Umbilical cord (tissue), 2 donors: ENCODE data around the gene XBP1. TPM values are rescaled to one million over a fixed set of nuclear protein-coding genes. Genes with fewer than 3 reads are reported as not detected.
A peak's percentile ranks its signal among the peaks of the same experiment; 100 is the strongest.
"Not testable (repeated sequence)": the region's sequence is repeated elsewhere in the genome, so short reads cannot be mapped to it uniquely, and the experiment has no call there.

Experiments
- DNase-seq: peaks from one replicate; pipeline ENCODE4 v3.0.0-alpha.2; 2015; ENCODE audit warnings: low spot score
- total RNA-seq: library from RNA; depleted of rRNA; stranded (reverse); fragments of >200 nt; gene quantifications from one replicate; pipeline ENCODE4 v1.2.3, GENCODE V29; 2014; ENCODE audit warnings: low replicate concordance; ENCODE audit not compliant: insufficient read depth

Gene XBP1
- total RNA-seq, 1 donor from 2014 or later: 264 TPM

DNA sequence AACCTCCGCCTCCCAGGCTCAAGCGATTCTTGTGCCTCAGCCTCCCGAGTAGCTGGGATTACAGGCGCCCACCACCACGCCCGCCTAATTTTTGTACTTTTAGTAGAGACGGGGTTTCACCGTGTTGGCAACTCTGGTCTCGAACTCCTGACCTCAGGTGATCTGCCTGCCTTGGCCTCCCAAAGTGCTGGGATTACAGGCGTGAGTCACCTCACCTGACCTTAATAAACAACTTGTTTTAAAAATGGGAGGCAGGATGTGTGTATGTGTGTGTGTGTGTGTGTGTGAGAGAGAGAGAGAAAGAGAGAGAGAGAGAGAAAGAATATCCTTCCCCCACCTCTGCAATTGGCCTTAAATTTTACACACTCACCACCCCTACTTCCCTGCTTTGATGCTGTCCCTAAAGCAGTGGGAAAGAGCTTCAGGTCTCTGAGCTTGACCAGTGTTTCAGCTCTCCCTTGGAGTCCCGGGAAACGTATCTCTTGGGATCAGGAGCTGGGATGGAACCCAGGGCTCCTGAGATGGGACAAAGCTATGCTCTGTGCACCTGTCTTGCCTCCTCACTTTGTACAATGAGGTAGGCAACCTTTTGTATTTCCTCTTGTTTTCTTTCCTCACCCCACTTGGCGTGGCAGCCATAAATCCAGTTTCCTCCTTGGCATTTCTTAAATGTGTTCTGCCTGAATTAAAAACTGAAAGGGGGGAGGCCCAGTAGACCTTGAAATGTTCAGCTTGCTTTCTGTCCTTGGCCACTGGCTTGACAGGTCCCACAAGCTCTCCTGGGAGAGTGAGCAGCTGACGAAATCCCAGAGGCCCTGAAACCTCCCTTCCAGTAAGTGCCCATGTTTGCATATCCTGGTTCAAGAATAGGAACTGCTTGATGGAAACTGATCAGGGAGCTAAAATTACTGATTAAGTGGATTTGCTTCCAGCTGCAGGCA is 17.8 kb upstream of the XBP1 start:
- peak; percentile 54 for DNase-seq

DNA sequence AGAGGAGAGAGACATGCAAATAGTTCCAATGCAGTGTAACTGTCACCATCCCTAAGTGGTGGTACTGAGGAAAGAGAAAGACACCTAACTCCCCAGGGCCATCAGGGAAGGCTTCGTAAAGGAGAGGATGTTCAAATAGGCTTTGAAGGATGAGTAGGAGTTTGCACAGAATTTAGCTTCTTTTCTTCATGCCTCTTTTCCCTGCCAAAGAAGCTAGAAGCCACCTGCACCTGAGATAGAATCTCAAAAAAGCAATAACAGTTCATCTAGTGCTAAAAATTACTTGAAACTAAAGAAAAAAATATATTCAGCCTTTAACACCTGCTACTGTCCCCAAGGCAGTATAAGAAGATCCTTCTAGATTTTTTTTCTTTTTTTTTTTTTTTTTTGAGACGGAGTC is 16.7 kb upstream of the XBP1 start:
- DNase-seq: no peak

DNA sequence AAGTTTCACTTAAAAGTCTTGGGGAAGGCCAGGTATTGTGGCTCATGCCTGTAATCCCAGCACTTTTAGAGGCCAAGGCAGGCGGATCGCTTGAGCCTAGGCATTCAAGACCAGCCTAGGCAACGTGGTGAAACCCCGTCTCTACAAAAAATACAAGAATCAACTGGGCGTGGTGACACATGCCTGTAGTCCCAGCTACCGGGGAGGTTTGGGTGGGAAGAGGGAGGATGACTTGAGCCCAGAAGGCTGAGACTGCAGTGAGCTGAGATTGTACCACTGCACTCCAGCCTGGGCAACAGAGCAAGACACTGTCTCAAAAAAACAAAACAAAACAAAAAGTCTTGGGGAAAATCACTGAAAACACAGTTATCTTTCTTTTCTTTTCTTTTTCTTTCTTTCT is 15.4 kb upstream of the XBP1 start:
- no peak for DNase-seq

DNA sequence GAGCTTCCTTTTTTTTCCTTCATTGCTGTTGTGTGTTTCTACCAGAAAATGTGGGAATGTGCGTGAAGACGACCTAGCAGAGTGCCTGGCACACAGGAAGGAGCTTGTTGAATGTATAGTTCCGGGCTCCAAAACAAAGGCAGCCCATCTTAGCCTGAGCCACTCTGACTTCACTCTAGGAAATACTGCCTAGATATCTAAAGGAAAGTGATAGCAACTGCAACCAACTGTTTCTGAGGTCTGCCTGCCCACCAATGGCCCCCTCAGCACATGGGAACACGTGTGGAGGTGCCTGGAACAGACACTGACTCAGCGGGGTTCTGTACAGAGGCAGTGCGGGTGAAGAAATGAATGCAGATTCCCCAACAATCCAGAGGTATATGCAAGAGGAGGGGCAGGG is 14.7 kb upstream of the XBP1 start:
- DNase-seq: no peak

DNA sequence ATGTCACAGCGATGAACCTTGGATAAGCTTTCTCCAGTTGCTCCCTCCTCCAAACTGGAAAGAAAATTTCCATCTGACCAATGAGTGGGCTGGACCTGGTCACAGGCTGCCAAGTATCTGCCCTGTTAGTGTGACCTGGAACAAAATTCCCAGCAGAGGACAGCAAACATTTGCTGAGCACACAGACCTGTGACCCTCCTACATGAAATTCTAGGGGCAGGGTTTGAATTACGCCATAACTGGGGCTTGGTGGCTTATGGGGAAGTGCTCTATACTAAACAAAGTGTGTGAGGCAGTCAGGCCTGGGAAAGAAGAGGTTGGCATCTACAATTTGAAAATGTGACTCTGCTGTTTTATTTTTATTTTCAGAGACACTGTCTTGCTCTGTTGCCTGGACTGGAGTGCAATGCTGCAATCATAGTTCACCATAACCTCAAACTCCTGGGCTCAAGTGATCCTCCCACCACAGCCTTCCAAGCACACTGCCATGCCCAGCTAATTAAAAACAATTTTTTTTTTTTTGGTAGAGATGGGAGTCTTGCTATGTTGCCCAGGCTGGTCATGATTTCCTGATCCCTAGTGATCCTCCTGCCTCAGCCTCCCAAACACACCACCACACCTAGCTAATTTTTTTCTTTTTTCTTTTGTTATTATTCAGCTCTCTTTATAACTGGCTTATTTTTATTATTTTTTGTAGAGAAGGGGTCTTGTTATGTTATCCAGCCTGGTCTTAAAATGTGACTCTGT is 13.6 kb upstream of the XBP1 start:
- DNase-seq: no peak

DNA sequence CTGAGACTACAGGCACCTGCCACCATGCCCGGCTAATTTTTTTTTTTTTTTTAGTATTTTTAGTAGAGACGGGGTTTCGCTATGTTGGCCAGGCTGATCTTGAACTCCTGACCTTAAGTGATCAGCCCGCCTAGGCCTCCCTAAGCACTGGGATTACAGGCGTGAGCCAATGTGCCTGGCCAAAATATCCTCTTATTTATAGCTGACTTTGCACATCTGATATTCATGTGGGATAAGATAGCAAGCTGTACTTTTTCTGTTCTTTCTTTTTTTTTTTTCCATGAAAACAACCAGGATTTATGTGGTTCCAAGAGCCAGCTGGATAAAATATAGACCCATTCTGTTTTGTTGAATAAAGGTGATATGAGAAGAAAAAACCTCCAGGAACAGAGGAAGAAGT is 12.1 kb upstream of the XBP1 start:
- peak; percentile 65 for DNase-seq

DNA sequence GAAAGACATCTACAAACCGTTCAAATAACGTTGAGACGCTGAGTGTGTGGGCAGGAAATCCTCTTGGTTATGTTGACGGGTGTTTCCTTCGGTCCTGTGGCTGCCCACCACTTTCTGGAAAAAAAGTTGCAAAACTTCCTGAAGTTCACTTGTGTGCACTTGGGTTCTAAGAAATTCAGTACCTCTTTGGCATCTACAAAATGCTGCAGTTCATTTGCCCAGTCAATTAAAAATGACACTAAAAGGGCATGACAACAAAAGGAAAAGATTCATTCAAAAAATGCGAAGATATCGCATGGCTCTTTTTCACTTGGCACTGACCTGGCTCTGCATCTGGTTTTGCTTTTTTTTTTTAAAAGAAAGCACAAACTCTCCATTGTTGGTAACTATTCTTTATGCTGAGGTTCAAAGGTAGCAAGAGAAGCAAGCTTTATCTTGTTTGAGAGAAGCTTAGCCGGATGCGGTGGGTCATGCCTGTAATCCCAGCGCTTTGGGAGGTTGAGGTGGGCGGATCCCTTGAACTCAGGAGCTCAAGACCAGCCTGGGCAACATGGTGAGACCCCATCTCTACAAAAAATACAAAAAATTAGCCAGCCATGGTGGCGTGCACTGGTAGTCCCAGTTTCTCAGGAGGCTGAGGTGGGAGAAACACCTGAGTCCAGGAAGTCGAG is 10.6 kb upstream of the XBP1 start:
- DNase-seq: peak; percentile 43

DNA sequence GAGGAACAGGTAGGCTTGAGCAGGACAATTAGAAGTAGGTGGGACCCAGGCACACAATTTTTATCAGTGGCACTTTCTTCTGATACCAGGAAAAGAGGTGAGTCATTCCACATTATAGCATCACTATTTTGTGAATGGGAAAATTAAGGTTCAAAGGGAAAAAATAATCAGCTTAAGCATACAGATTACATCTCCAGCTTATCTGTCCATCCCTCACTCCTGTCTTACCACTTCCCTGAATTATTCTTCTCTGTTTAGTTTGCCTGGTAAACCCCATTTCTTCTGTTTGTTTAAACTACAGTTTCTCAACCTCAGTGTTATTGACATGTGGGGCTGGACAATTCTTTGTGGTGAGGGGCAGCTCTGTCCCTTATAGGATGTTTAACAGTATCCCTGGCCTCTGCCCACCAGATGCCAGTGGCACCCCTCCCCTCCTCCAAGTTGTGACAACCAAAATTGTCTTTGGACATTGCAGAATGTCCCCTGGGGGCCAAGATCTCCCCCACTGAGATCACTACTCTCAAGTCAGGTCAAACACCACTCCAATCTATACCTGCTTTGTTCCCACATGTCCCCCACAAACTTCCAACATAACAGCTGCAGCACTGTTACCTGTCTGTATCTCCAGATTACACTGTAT is 8.5 kb upstream of the XBP1 start:
- no peak for DNase-seq

DNA sequence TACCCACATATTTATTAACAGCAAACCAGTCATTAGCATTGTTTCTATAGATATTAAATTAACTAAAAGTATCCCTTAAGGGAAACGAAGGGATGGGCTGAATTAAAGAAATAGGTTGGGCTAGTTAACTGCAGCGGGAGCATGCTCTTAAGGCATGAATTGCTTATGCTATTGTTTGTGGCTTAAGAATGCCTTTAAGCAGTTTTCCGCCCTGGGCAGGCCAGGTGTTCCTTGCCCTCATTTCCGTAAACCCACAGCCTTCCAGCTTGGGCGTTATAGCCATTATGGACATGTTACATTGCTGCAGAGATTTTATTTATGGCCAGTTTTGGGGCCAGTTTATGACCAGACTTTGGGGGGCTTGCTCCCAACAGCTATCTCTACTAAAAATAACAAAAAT is 5.1 kb upstream of the XBP1 start:
- not testable (repeated sequence) for DNase-seq

DNA sequence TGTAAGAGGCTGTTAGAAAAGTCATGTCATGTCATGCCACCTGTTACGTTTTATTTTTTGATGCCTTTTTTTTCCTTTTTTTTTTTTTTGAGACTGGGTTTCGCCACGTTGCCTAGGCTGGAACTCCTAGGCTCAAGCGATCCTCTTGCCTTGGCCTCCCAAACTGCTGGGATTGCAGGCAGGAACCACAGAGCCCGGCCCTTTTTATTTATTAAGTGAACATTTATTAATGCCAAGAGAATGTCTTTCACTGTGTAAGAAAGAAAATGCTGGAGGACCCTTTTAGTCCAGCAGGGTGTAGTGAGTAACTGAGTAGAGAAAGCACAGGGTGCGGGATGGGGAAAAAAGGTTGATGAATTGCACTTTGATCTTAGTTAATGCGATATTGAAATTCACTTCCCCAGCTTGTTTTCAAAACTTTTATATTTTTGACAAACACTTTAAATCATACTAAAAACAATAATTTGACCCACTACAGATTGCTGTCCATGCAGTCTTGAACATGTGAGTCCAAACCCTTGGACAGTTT is 2.3 kb upstream of the XBP1 start:
- no peak for DNase-seq

DNA sequence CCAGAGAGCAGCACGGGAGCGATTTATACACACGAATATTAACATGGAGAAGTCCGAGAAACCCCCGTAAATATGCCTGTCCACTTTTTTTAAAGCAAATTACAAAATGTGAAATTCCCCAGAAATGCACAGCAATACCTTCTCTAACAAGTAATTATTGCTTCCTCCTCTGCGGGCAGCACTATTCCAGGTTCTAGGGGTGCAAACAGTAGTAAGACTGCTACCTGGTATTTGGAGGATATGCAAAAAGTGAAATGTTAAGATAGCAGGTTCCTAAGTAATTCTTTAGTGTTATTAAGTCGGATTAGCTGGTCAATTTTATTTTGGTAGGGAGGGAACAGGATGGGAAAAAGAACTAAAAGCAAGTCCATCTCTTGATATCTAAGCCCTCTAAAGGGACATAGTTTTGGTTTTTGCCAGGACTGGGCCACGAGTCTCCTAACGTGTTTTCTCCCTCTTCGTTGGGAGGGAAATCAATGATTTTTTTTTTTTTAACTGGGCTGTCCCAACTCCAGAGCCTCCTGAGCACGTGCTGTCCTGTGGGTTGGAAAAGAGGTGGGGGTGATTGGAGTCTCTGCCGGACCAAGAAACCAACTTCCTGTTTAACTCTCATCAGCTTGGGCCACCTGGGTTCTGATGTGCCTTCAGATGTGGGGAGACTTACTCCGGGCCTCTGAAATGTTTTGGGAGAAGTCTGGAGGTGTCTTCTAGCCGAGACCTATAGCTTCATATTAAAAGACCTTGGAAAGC is 1.7 kb upstream of the XBP1 start:
- DNase-seq: no peak

DNA sequence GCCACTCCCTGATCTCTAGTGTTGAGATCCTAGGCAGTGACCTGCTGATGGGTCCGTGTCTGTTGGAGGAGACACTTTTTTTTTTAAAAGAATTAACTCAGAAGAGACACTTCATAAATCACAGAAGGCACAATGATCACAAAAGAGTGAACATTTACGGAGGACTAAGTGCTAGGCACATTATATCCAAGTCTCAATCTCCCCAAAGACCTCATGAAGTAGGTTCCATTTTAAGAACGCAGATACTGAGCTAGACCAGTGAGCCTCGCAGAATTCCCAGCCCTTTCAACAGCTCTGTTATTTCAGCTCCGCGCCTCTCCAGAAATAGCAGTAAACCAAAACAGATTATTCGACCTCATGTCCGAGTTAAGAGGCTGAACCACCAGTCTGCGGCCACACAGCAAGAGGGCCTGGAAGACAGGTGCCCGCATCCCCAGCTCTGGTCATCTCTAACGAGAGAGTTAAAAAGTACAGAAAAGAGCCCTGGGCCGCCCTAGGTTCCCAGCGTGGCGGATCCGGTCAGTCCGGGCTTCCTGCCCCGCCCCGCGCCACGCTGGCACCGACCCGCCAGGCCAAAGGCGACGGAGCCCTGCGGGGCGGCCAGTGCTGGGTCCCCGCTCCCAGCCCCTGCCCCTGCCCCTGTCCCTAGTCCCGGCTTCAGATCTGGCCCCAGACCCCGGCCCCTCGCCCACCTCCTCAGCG is 612 bp downstream of the XBP1 start:
- DNase-seq: peak; percentile 69

DNA sequence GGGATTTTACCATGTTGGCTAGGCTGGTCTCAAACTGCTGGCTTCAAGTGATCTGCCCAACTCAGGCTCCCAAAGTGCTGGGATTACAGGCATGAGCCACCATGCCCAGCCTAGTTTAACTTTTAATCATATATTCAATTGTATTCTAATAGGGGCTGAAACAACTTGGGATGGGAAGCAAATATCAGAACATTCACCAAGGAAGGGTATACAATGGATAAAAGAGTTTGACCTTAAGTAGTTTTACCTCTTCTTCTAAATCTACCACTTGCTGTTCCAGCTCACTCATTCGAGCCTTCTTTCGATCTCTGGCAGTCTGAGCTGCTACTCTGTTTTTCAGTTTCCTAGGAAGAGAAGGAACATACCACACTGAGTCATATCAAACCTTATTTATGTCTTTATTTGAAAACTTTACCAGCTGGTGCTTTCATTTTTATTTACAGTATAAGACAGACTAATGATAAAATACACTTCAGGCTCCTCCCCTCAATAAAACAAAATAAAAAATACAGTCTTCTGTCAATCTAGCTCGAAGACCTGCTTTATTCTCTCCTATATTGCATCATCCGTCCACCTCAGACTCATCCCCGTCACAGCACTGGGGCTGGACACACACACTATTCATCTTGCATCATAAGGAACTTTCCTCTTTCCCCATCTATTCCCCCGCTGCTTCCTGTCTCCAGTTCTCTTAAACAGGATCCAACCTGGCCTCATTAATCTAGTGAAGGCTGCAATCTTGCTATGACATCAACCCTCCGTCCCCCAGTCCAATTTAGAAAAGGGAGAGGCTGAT is 1.4 kb downstream of the XBP1 start:
- peak; percentile 74 for DNase-seq

DNA sequence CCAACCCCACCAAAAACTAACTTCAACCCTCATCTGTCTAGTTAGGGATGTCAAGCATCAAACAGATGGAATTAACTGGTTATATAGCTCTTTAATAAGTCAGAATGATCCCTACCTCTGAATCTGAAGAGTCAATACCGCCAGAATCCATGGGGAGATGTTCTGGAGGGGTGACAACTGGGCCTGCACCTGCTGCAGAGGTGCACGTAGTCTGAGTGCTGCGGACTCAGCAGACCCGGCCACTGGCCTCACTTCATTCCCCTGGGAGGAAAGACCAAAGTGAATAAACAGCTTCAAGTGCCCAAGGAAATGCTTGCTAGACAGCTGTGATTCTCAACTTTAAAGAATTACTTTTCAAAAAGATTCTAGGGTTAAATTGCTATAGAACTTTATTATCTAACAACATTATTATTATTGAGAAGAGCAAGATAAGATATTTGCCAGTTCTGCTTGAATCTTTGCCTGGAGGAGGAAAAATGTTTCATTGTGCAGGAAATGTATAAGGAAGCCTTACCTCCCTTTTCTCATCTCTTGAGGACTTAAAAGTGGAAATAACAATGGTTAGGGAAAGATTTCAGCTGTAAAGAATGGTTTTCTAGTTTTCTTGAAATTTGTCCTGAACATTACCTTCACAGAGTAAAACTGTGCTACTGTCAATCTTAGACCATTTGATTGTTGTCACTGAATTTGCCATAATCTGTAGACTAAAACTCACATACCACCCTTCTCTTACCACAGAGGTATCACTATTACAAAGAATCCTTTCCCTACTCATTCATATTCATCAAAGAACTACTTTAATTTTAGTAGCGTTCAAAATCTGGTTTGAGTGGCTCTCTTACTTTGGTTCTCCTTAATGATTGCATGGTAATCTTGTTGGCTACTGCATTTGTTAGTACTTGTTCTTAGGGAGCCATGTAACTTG is 4.2 kb downstream of the XBP1 start:
- DNase-seq: no peak

DNA sequence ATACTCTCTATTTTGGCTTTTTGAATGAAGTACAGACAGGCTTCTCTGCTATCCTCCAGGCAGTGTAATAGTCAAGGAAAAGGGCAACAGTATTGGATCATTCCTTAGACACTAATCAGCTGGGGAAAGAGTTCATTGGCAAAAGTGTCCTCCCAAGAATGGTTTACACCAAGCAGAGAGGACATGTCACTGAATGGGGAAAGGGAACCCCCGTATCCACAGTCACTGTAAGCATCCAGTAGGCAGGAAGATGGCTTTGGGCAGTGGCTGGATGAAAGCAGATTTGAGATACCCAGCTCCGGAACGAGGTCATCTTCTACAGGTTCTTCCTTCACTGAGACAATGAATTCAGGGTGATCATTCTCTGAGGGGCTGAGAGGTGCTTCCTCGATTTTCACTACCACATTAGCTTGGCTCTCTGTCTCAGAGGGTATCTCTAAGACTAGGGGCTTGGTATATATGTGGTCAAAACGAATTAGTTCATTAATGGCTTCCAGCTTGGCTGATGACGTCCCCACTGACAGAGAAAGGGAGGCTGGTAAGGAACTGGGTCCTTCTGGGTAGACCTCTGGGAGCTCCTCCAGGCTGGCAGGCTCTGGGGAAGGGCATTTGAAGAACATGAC is 5.2 kb downstream of the XBP1 start:
- DNase-seq: no peak

DNA sequence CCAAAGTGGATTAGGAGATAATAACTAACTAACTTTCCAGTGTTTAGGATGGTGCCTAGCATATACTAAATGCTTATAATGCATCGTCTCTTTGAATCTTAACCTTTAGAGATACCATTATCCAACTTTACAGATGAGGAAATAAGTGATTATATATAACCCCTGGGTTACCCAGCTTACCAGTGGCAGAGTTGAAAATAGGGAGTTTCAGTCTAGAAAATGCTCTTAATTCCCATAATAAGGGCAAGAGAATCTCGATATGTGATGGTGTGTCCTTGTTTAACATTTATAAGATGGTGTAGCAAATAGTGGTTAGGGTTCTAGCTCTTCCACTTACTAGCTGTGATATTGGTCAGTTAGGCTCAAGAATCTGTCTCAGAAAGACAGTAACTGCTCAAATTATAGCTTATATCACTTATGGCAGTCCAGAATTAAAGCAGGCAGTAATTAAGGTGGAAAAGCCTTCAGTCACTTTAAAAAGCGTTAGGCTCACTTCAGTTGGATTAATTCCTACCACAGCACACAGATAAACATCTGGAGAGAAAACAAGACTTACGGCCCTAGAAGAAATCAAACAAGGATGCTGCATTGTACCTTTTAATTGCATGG is 6.3 kb downstream of the XBP1 start:
- no peak for DNase-seq
